H4 (cell line): ENCODE results near the gene F5. TPM values are rescaled to one million over a fixed set of nuclear protein-coding genes. Genes with fewer than 3 reads are reported as not detected.

ENCODE experiments used
- DNase-seq: peaks from one replicate; pipeline ENCODE4 v3.0.0-alpha.2; 2015; ENCODE audit warnings: low spot score
- total RNA-seq: library from RNA; depleted of rRNA; stranded (reverse); fragments of >200 nt; shearing (Covaris generic); gene quantifications from 2 replicates; pipeline ENCODE4 v1.2.3, GENCODE V29; 2014; rRNA removed

Gene F5
- total RNA-seq, 1 experiment from 2014 or later = not detected

DNA sequence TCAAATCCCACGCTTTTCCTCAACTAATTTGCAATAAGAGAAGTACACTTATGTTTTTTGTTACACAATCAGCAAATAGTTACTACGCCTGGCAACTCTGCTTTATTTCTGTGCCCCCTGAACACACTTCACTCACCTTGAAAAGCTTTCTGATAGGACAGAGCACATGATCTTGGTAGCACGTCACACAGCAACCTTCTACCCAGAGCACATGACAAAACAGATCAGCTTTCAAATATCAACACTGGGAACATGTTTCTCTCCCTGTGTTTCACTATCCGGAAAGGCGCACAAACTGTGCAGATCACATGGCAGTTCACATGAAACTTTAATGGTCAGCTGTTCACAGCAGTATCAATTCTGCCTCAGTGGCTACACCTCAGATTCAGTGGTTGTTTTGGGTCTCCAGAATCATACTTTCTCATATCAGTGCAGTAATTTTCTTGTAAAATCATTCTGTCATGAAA is 102.7 kb downstream of the F5 start:
- DNase-seq = peak; percentile 48

DNA sequence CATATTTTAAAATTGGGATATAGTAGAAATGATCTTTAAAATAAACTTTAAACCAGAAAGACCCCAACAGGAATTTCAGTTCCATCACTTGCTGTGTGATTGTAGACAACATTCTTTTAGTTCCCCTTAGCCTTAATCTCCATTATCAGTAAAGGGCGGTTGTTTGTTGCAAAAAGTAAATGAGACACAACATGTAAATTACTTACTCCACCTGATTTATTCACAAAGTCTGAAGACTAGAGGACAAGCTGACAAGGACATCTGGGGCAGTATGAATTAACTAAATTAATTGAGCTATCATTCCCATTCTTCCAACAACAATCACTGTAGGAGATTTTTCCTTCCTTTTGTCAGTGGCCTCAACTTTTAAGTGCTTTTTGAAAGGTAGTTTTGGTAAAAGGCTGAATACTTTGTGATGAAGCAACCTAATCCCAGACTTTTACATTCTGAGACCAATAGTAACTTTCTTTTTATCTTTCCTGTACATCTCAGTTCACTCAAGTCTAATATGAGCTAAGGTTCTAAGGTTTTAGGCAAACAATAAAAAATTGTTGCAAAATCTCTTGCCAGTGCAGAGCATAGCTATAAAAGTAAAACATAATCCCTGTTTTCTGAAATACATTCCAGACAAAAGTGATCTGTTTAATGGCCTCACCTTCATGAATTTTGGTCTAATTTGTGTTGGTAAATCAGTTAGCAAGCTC is 106.8 kb downstream of the F5 start:
- DNase-seq = no peak

DNA sequence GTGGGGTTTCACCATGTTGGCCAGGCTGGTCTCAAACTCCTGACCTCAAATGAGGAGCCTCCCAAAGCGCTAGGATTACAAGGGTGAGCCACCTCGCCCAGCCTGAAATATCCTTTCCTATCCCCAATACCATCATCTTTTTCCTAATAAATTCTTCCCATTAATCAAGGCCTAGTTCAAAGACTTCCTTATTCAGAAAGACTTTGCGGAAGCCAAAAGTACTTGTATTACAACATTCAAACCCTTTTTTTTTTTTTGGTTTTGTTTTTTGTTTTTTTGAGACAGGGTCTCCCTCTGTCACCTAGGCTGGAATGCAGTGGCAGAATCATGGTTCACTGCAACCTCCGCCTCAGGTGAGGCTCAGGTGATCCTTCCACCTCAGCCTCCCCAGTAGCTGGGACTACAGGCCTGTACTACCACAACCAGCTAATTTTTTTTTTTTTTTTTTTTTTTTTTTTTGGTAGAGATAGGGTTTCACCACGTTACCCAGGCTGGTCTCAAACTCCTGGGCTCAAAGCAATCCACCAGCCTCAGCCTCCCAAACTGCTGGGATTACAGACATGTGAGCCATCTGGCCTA is 108.1 kb downstream of the F5 start:
- DNase-seq = no peak

DNA sequence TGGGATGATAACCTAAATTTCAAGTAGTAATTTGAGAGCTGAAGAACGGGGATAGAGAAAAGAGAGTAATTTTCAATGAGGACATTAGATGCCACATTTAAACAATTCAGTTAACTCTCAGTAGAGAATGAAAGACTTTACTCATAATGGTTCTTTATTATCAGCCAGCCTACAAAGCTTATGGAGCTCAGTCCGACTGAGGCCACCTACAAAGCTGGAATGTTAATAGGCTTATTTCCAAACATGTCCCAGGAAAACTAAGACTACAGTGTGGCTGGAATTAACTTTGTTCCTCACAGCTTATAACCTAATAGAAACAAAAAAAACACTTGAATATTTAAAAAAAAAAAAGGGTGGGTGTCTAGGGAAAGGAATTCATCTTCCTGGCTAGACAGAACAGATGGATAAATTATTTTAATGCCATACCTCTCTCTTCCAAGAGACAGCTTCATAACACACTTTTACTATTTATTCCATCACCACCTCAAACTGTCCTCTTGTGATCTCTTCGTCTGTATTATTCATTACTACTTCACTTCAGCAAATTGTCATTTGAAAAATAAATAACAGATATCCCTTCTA is 110.4 kb downstream of the F5 start:
- no peak for DNase-seq

DNA sequence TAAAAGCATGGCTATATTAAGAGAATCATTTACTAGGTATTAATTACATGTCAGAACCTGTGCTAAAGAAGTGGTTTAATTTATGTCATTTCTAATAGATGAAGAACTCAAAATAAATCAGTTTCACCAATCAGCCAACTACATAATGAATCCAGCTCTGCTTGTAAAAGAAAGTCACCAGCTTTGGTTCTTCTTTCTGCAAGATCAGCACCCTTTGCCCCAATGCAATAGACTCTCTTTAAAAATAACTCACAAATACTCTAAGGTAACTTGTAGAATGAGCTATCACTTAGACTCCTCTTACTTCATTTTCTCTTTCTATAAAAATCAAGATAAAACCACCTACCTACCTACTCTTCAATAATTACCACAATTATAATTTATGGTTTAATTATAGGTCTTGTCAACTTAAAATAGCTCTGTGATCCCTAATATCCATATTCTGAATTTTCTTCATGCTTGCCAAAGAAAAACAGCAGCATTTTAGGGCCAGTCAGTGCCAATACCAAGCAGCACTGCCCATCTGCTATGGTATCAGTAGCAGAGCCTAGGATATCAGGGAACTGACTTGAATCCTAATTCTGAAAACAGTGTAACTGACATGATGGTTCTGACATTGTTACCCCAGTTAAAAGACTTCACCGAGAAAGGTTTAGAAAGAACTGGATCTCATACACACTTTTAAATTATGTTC is 111.8 kb downstream of the F5 start:
- no peak for DNase-seq

DNA sequence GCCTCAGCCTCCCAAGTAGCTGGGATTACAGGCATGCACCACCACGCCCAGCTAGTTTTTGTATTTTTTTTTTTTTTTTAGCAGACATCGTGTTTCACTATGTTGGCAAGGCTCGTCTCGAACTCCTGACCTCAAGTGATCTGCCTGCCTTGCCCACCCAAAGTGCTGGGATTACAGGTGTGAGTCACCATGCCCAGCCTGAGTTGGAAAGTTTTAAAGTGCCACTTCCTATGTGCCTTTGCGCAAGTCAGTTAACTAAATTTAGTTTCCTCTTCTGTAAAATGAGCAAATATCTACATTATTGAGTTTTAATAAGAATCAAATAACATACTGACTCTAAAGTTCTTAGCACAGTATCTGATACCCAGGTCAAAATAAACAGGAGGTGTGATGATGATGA is 112.9 kb downstream of the F5 start:
- no peak for DNase-seq

DNA sequence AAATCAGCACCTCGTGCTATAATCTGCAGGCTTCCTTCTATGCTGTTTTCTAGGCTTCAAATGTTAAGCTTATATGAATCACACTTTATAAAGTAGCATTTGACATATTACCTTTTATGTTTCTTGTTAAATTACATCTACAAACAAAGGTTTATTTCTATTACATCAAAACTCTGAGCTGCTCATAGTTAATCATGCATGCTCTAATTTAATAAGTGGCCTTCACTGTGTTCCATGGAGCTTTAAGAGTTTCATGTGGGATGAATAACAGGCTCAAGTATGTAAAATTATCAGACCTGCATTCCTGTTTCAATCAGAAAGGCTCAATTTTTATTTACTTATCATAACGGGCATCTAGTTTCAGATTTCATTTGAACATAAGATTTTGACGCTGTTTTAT is 113.5 kb downstream of the F5 start:
- no peak for DNase-seq

DNA sequence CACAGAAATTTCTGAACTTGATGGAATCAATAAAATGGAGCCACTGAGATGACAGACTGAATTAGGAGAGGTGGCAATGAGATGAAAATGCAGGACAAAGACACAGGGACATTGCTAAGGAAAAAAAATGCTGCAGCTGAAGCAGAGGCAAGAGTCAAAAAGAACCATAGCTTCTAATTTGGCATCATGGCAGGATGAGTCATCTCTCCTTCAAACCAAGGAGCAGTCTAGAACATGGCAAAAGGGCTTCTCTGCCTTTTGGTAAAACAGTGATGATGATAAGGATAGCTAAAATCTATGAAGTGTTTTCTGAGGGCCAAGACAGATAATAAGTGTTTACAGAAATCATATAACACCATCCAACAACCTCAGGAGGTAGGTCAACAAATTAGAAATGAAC is 117.3 kb downstream of the F5 start:
- DNase-seq = no peak

DNA sequence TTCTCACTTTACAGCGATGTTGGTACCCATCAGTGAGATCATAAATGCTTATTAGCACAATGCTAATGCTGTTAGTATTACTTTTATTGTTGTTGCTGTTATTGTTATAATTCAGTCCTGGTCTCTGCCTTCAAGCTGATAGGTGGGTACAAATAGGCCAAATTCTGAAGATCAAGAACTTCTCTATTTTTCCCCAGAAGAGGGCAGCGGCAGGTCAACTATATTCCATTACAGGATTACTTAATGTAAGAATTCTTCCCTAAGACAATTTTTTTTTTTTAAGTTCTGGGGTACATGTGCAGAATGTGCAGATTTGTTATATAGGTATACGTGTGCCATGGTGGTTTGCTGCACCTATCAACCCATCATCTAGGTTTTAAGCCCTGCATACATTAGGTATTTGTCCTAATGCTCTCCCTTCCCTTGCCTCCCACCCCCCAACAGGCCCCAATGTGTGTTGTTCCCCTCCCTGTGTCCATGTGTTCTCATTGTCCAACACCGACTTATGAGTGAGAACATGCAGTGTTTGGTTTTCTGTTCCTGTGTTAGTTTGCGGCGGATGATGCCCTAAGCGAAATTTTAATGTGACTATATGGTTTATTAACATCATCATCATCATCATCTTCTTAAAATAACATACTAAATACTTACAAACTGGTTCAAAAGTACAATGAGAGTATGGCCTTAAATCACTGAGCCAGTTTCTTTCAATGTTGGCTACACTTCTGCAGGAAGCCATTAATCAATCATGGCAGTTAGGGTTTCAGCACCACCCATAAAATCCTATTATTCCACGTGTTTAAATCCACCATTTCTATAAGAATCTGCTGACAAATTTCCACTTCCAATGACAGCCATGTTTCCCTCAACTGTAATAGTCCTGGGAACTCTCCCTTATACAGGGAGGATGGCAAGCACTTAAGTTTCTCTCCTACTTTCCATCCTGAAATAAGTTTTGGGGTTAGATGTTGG is 119.7 kb downstream of the F5 start:
- DNase-seq = peak; percentile 10

DNA sequence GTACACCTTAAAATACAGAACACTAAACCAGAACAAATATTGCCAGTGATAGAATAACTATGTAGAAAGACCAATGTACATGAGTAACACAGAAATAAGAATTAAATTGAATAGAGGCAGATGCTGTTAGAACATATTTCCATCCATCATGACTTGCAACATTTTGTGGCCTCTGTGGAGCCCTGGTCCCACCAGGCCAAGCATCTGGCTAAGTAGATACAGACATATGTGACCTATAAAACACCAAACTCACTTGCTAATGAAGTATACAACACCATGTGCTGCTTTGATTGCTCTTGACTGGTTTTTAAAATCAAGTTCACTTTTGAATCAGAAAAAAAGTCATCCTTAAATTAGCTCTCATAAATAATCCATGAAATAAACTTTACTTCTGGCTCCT is 121.0 kb downstream of the F5 start:
- no peak for DNase-seq

Other genes with a start within 250 kb of the F5 start
- gene NME7, start 218.7 kb downstream of the F5 start, total RNA-seq = 40.6 and 50.4 TPM in 2 replicates
- 14.1 and 23.5 TPM in 2 replicates for gene BLZF1, start 218.3 kb downstream of the F5 start, total RNA-seq
- gene CCDC181, start 159.0 kb downstream of the F5 start, total RNA-seq = 1.1 and 1.7 TPM in 2 replicates
- 16.0 and 17.3 TPM in 2 replicates for gene SLC19A2, start 100.5 kb downstream of the F5 start, total RNA-seq
- gene SELP, start 43.6 kb upstream of the F5 start, total RNA-seq = 0.37 and 1.7 TPM in 2 replicates
- gene SELL, start 125.1 kb upstream of the F5 start, total RNA-seq = 5.0 and 5.1 TPM in 2 replicates
- not detected in 2 replicates for gene SELE, start 147.6 kb upstream of the F5 start, total RNA-seq
- 8.5 and 15.7 TPM in 2 replicates for gene METTL18, start 208.4 kb upstream of the F5 start, total RNA-seq